ENCODE measurements around the gene BANP.

BANP gene

GRCh38 chr16:87938412-87938949 lies 12.8 kb upstream of the BANP start:
- DNase-seq: no peak
- no peak overlapping the region for H2AFZ ChIP-seq (ENCODE audit: low read depth, low read length)
- no peak overlapping the region for H3K9ac ChIP-seq (ENCODE audit: low read depth, low read length)
- H3K4me3 ChIP-seq (ENCODE audit: low read depth in 1 of 2, low read length in 2 of 2): no peak overlapping the region
- H3K4me1 ChIP-seq (ENCODE audit: insufficient read depth, low read length): no peaks in the 10 kb centered on the region
- no peaks in the 10 kb centered on the region for H3K79me2 ChIP-seq (ENCODE audit: insufficient read depth, low read length)
- H3K36me3 ChIP-seq (ENCODE audit: insufficient read depth, low read length): no peaks in the 10 kb centered on the region
- no peaks in the 10 kb centered on the region for H4K20me1 ChIP-seq (ENCODE audit: insufficient read depth, low read length)
- H3K27me3 ChIP-seq (ENCODE audit: insufficient read depth, low read length, poor library complexity): no peaks in the 10 kb centered on the region
- no peak overlapping the region for H3K4me2 ChIP-seq (ENCODE audit: insufficient read depth, low read length)
- no peak for ATAC-seq (ENCODE audit: insufficient read depth, low read depth)
- no peaks in the 10 kb centered on the region for H3K9me3 ChIP-seq (ENCODE audit: insufficient read depth, low read length, severe bottlenecking)
- TF ChIP-seq EZH2 (IDR thresholded peaks at IDR 0.05; ENCODE audit: borderline replicate concordance, low read depth, low read length, severe bottlenecking): no peak
- TF ChIP-seq CTCF (IDR thresholded peaks at IDR 0.05; ENCODE audit: borderline replicate concordance, extremely low read depth, low read length, poor library complexity, severe bottlenecking): no peak
- no peak overlapping the region for H3K27ac ChIP-seq (ENCODE audit: low read length)

- DNase-seq (no peak), ATAC-seq (ENCODE audit: insufficient read depth, low read depth) (no peak)
- H3K27ac ChIP-seq (ENCODE audit: low read length): no peak overlapping the region
- TF ChIP-seq EZH2 (IDR thresholded peaks at IDR 0.05; ENCODE audit: borderline replicate concordance, low read depth, low read length, severe bottlenecking) (no peak), CTCF (IDR thresholded peaks at IDR 0.05; ENCODE audit: borderline replicate concordance, extremely low read depth, low read length, poor library complexity, severe bottlenecking) (no peak)
- no peak overlapping the region for H2AFZ ChIP-seq (ENCODE audit: low read depth, low read length)
- H3K9ac ChIP-seq (ENCODE audit: low read depth, low read length): no peak overlapping the region
- H3K4me2 ChIP-seq (ENCODE audit: insufficient read depth, low read length): no peak overlapping the region
- H4K20me1 ChIP-seq (ENCODE audit: insufficient read depth, low read length): no peaks in the 10 kb centered on the region
- H3K36me3 ChIP-seq (ENCODE audit: insufficient read depth, low read length): no peaks in the 10 kb centered on the region
- no peak overlapping the region for H3K4me3 ChIP-seq (ENCODE audit: low read depth in 1 of 2, low read length in 2 of 2)
- no peaks in the 10 kb centered on the region for H3K79me2 ChIP-seq (ENCODE audit: insufficient read depth, low read length)
- no peaks in the 10 kb centered on the region for H3K4me1 ChIP-seq (ENCODE audit: insufficient read depth, low read length)
- no peaks in the 10 kb centered on the region for H3K9me3 ChIP-seq (ENCODE audit: insufficient read depth, low read length, severe bottlenecking)
- H3K27me3 ChIP-seq (ENCODE audit: insufficient read depth, low read length, poor library complexity): no peaks in the 10 kb centered on the region
Observed at GRCh38 chr16:87939562-87940423, 11.4 kb upstream of the BANP start.

GRCh38 chr16:87942680-87943079 lies 8.6 kb upstream of the BANP start:
- no peak overlapping the region for H2AFZ ChIP-seq (ENCODE audit: low read depth, low read length)
- H3K4me3 ChIP-seq (ENCODE audit: low read depth in 1 of 2, low read length in 2 of 2): no peak overlapping the region
- DNase-seq (no peak), ATAC-seq (ENCODE audit: insufficient read depth, low read depth) (no peak)
- no peaks in the 10 kb centered on the region for H3K9me3 ChIP-seq (ENCODE audit: insufficient read depth, low read length, severe bottlenecking)
- no peak overlapping the region for H3K4me2 ChIP-seq (ENCODE audit: insufficient read depth, low read length)
- H3K27me3 ChIP-seq (ENCODE audit: insufficient read depth, low read length, poor library complexity): no peaks in the 10 kb centered on the region
- TF ChIP-seq EZH2 (IDR thresholded peaks at IDR 0.05; ENCODE audit: borderline replicate concordance, low read depth, low read length, severe bottlenecking) (no peak), CTCF (IDR thresholded peaks at IDR 0.05; ENCODE audit: borderline replicate concordance, extremely low read depth, low read length, poor library complexity, severe bottlenecking) (no peak)
- no peaks in the 10 kb centered on the region for H3K4me1 ChIP-seq (ENCODE audit: insufficient read depth, low read length)
- H3K9ac ChIP-seq (ENCODE audit: low read depth, low read length): no peak overlapping the region
- no peaks in the 10 kb centered on the region for H3K79me2 ChIP-seq (ENCODE audit: insufficient read depth, low read length)
- H4K20me1 ChIP-seq (ENCODE audit: insufficient read depth, low read length): no peaks in the 10 kb centered on the region
- no peak overlapping the region for H3K27ac ChIP-seq (ENCODE audit: low read length)
- H3K36me3 ChIP-seq (ENCODE audit: insufficient read depth, low read length): no peaks in the 10 kb centered on the region
